HG03520 (cell line): ENCODE measurements around the gene FGD2.
"Not testable (repeated sequence)": the region's sequence is repeated elsewhere in the genome, so short reads cannot be mapped to it uniquely, and the experiment has no call there.

Experiments used
- ATAC-seq: cut with Tn5 transposase; IDR thresholded peaks from one replicate; pipeline ENCODE4 v1.9.1; 2021; ENCODE audit warnings: mild to moderate bottlenecking, moderate library complexity; ENCODE audit not compliant: unreplicated experiment

Gene FGD2

GRCh38 chr6:37038292-37039198, 33.1 kb downstream of the FGD2 start:
- ATAC-seq: no peak

DNA sequence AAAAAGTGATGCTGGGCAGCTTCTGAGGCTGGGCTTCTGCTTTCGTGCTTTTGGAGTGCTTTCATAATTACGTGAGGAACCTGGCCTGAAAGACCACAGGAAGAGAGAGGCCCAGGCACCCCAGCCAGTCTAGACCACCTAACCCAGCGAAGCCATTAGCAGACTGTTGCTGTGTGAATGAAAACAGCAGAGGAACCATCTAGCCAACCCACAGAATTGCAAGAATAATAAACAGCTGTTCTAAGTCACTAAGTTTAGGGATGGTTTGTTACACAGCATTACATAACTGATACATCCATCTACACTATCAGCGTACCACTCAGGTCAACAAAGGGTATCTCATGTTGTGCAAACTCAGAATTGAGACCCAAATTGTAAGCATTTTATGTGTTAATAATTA, 34.5 kb downstream of the FGD2 start:
- ATAC-seq: no peak

- ATAC-seq: no peak
Measured at GRCh38 chr6:37041521-37041920, 36.1 kb downstream of the FGD2 start.

DNA sequence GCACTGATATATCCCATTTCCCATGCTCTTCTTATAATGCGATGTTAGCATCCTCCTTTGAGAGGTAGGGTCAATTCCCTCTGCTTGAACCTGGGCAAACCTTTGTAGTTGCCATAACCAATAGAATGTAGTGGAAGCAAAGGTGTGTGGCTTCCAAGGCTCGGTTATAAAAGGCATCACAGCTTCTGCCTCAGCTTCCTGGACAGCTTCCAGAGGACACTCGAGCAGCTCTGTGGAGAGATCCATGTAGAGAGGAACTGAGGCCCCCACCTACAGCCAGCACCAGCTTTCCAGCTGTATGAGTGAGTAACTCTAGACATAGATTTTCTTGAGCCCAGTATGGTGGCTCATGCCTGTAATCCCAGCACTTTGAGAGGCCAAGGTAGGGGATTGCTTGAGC, 36.7 kb downstream of the FGD2 start:
- ATAC-seq: no peak

GRCh38 chr6:37043091-37043490, 37.6 kb downstream of the FGD2 start:
- not testable (repeated sequence) for ATAC-seq

DNA sequence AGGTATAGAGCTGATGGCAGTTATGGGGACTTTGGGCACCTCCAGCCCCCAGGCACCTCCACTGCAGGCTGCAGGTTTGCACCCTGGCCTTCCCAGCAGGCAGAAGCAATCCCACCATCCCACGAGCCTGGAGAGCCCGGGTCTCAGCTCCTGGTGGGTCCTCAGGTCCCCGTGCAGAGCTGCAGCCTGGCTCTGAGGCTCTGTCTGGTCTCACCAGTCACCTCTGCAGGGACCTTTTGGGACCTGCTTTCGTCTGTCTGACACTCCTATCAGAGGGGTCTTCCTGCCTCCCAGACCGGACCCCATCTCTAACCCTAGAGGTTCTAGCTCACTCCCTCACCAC, 41.9 kb downstream of the FGD2 start:
- no peak for ATAC-seq

DNA sequence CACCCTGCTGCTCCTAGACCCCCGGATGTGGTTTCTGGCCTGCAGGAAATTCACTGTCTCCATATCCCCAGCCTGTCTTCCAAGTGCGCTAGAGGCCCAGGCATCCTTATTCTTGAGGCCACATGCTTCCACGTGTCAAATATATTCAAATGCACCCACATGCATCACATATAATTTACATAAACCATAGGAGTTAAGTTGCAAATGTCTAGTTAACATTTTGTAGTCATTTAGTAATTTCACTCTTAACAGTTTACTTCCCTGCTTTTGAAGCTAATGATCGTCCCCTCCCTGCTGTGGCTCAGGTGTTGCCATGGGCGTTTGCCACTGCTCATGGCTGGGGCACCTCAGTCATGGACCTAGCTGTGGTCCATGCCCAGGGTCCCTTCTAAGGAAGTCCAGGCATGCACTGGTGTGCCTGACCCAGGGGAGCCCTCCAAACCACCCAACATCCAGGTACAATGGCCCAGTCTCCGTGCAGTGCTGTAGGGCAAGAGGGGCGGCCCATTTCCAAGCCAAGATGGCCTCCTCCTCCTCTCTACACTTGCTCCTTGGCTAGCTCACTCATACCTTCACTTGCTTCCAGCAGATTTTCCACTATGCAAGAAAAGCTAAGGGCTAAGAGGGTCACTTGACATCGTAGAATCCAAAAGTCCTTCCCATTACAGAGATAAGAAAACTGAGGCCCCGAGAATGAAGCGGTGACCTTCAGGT, 42.4 kb downstream of the FGD2 start:
- ATAC-seq: no peak

GRCh38 chr6:37048403-37048850, 43.0 kb downstream of the FGD2 start:
- no peak for ATAC-seq

GRCh38 chr6:37048851-37049757, 43.6 kb downstream of the FGD2 start:
- peak; percentile 58 for ATAC-seq

DNA sequence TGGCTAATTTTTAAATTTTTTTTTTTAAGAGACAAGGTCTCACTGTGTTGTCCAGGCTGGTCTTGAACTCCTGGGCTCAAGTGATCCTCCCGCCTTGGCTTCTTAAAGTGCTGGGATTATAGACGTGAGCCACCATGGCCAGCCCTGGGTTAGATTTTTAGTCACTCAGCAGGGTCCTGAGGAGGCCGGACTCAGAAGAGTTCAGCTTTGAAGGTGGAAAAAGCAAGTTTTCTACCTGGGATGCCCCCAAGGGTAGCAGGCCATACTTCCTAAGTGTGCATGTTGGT, 44.2 kb downstream of the FGD2 start:
- no peak for ATAC-seq

GRCh38 chr6:37050045-37050853, 44.8 kb downstream of the FGD2 start:
- ATAC-seq: no peak

DNA sequence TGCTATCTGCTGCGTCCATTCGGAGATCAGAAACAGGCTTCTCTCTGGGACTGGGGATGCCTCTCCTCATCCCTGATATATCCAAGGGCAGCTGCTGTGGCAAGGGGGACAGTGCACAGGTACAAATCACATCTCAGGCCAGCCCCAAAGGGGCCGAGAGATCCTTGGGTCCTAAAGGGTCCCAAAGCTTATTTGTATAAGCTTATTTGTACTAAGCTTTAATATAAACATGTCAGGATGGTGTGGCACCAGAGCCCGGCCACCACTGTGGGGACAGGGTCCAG, 45.3 kb downstream of the FGD2 start:
- ATAC-seq: no peak

DNA sequence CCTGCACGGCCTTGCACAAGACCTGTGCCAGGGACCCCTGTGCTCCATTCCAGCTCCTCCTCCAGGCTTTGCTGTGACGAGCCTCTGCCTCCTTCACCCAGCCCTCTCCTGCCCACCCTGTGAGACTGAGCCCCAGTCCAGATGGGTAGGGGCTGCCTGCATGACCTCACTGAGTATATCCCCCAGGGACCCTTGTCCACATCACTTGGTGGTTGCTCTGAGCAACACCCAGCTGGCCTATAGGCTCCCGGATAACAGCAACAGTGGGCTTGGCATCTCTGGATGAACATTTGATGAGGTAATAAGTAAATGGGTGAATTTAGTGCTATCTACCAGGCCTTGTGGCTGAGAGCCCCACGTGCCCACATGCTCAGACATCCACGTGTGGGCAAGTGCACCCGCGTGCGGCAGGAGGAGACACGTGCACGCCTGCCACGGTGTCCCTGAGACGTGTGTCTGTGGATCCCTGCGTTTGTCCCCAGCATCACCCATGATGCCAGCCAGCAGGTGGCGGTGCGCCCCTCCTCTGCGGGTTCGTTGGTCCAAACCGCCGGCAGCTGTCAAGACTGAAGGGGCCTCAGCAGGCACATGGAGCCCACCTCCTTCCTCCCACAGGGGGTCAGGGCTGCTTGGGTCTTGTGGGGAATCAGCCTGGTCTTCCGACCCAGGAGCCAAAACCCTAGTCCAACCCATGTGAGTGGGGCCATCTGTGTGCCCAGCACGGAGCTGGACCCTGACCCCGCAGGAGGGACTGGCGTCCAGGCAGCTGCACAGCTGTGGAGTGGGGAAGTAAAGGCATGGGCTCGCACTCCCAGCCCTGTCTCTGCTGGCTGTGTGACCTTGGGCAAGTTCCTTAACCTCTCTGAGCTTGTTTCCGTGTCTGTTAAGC, 45.9 kb downstream of the FGD2 start:
- ATAC-seq: no peak

DNA sequence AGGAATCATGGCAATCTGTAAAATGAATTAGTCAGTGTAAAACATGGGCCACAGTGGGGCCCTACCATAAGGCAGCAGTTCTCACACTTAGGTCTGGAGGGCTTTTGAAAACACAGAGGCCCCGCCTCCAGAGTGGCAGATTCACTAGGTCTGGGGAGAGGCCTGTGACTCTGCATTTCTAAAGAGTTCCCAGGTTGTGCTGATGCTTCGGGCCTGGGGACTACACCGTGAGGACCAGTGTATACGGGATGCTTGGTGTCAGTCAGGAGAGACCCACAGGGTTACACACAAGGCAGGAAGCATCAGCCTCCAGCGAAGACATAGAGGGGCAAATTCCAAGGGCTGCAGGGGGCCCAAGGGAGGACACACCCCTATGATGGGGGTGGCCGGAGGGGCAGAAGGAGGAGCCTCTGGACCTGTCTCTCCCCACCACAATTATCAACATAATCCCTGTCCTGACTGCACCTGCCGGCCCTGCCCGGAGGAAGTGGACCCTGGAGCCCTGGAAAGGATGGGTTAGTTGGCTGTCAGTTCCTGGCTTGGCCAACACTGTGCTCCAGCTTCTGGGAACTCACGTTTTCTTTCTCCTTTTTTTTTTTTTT, 46.7 kb downstream of the FGD2 start:
- no peak for ATAC-seq

GRCh38 chr6:37053683-37054082, 48.2 kb downstream of the FGD2 start:
- ATAC-seq: no peak

DNA sequence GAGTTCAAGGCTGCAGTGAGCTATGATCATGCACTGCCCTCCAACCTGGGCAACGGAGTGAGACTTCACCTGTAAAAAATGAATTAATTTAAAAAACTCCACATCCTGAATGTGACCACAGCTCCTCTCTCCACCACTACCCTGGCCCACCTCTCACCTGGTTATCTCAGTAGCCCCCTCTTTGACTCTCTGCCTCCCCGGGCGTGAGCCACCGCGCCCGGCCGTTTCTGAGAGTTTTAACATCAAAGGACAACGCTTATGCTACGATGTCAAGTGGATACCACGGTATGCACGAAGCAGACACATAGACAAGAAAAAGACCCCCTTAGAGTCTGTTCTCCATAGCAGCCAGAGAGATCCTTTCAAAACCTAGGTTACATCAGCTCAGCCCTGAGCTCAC, 48.7 kb downstream of the FGD2 start:
- ATAC-seq: no peak

DNA sequence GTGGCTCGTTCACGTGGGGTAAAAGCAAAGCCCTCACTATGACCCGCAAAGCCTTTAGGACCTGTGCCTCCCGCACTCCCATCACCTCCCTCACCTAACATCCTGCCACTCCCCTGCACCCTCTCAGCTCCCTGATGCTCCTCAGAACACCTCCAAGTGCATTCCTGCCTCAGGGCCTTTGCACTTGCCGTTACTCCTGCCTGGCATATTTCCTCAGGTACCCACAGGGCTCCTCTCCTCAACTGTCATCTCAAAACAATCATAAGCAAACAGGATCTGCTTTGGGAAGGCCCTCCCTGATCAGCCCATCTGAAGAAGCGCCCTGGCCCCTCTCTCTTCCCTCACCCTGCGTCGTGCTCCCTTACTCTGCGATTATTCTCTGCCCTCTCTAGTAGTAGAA, 49.1 kb downstream of the FGD2 start:
- ATAC-seq: no peak

GRCh38 chr6:37056112-37056403, 50.6 kb downstream of the FGD2 start:
- no peak for ATAC-seq

- no peak for ATAC-seq
Measured at GRCh38 chr6:37056439-37057127, 51.1 kb downstream of the FGD2 start.
